Left lung (tissue), 14 donors: Measurements from ENCODE around the gene PAXX. TPM values are rescaled to one million over a fixed set of nuclear protein-coding genes. Genes with fewer than 3 reads are reported as not detected.

Experiments
- ATAC-seq: fragments of 200-7000 bp; cut with Tn5 transposase; one replicate; pipeline ENCODE4 v1.9.1; 2020; ENCODE audit warnings: moderate library complexity
- DNase-seq, 4 donors: peaks; one replicate each; pipeline ENCODE4 v3.0.0-alpha.2; 2013 to 2020
- H3K27ac ChIP-seq, 2 donors: fragments of 200-600 bp; sonication (generic) in 1 of 2; one replicate each; pipeline versions ENCODE4 v1.5.0 to v1.8.0; 2020 to 2021
- H3K27me3 ChIP-seq, 2 donors: fragments of 200-600 bp; sonication (generic) in 1 of 2; one replicate each; pipeline versions ENCODE4 v1.5.0 to v1.8.0; 2020 to 2021
- H3K36me3 ChIP-seq, 2 donors: fragments of 200-600 bp; sonication (generic) in 1 of 2; one replicate each; pipeline versions ENCODE4 v1.5.0 to v1.8.0; 2020 to 2021
- H3K4me1 ChIP-seq, 2 donors: fragments of 200-600 bp; one replicate each; pipeline ENCODE4 v1.8.0; 2021
- H3K4me3 ChIP-seq, 2 donors: fragments of 200-600 bp; sonication (generic) in 1 of 2; one replicate each; pipeline versions ENCODE4 v1.5.0 to v1.8.0; 2020 to 2021; ENCODE audit warnings: mild to moderate bottlenecking in 1 of 2
- H3K9me3 ChIP-seq, 2 donors: fragments of 200-600 bp; sonication (generic) in 1 of 2; one replicate each; pipeline versions ENCODE4 v1.5.0 to v1.8.0; 2020 to 2021
- CTCF ChIP-seq, 2 donors: fragments of 200-600 bp; sonication (generic) in 1 of 2; IDR thresholded peaks; one replicate each; pipeline versions ENCODE4 v1.5.0 to v1.8.0; 2021; ENCODE audit warnings: antibody characterized with exemption in 2 of 2
- intact Hi-C, 2 donors: fragments of 100-400 bp; cut with DNase I; formaldehyde crosslinking; loops; one replicate each; pipeline versions ENCODE4 v1.11.2 to v1.14.2; 2022
- long read RNA-seq, 12 donors: library from polyadenylated mRNA in 2 of 12; unstranded in 2 of 12; transcript quantifications; one replicate each; pipeline ENCODE4 v2.0.0 and lab custom pipeline, GENCODE V29; 2019 to 2026
- polyA plus RNA-seq, 6 donors: library from polyadenylated mRNA; unstranded; fragments of 120-200 nt; gene quantifications; one replicate each; pipeline ENCODE4 v1.2.1, GENCODE V29; 2013; ENCODE audit not compliant: insufficient read length in 6 of 6
- total RNA-seq, 2 donors: library from RNA; stranded (reverse); fragmentation: NEBNext Ultra II Directional; extraction: Animal tissue kit (Norgen Biotek cat#: 25700); gene quantifications; one replicate each; pipeline ENCODE4 v1.2.1, GENCODE V29; 2021
- donor health status: DM: no; HTN: yes; CAD: no.
- donor health status: DM: no; HTN: no; CAD: no.

PAXX gene
- total RNA-seq (10 to 100 TPM; 34.2 to 56.6 TPM), polyA plus RNA-seq (10 to 100 TPM; 28.1 to 47.6 (median 33.7) TPM)
- long read RNA-seq, donor 1, transcript PAXX-201 (7 exons, 812 nt): major isoform, 14 of 33 reads
- long read RNA-seq, donor 1, partial matches to known transcripts: 8 of 33 reads
- long read RNA-seq, donor 1, other reads (novel, unspliced or antisense): 0 of 33 reads
- long read RNA-seq, donor 2, transcript PAXX-201 (7 exons, 812 nt): major isoform, 16 of 34 reads
- long read RNA-seq, donor 2, partial matches to known transcripts: 8 of 34 reads
- long read RNA-seq, donor 2, other reads (novel, unspliced or antisense): 0 of 34 reads
- long read RNA-seq, donor 3, transcript PAXX-201 (7 exons, 812 nt): major isoform, 10 of 24 reads
- long read RNA-seq, donor 3, partial matches to known transcripts: 7 of 24 reads
- long read RNA-seq, donor 3, other reads (novel, unspliced or antisense): 0 of 24 reads
- long read RNA-seq, donor 4, transcript PAXX-208 (5 exons, 1,077 nt): minor isoform, 8 of 73 reads
- long read RNA-seq, donor 4, transcript PAXX-201 (7 exons, 812 nt): major isoform, 28 of 73 reads
- long read RNA-seq, donor 4, partial matches to known transcripts: 15 of 73 reads
- long read RNA-seq, donor 4, other reads (novel, unspliced or antisense): 20 of 73 reads
- long read RNA-seq, donor 5, transcript PAXX-201 (7 exons, 812 nt): major isoform, 23 of 216 reads
- long read RNA-seq, donor 5, transcript PAXX-208 (5 exons, 1,077 nt): minor isoform, 12 of 216 reads
- long read RNA-seq, donor 5, partial matches to known transcripts: 172 of 216 reads
- long read RNA-seq, donor 5, other reads (novel, unspliced or antisense): 7 of 216 reads
- long read RNA-seq, donor 6, transcript PAXX-208 (5 exons, 1,077 nt): minor isoform, 11 of 40 reads
- long read RNA-seq, donor 6, transcript PAXX-201 (7 exons, 812 nt): major isoform, 17 of 40 reads
- long read RNA-seq, donor 6, partial matches to known transcripts: 11 of 40 reads
- long read RNA-seq, donor 6, other reads (novel, unspliced or antisense): 0 of 40 reads
- long read RNA-seq, donor 7, transcript PAXX-208 (5 exons, 1,077 nt): major isoform, 9 of 16 reads
- long read RNA-seq, donor 7, transcript PAXX-201 (7 exons, 812 nt): minor isoform, 5 of 16 reads
- long read RNA-seq, donor 7, partial matches to known transcripts: 0 of 16 reads
- long read RNA-seq, donor 7, other reads (novel, unspliced or antisense): 0 of 16 reads
- long read RNA-seq, donor 8, transcript PAXX-208 (5 exons, 1,077 nt): minor isoform, 13 of 36 reads
- long read RNA-seq, donor 8, transcript PAXX-201 (7 exons, 812 nt): major isoform, 14 of 36 reads
- long read RNA-seq, donor 8, partial matches to known transcripts: 0 of 36 reads
- long read RNA-seq, donor 8, other reads (novel, unspliced or antisense): 5 of 36 reads
- long read RNA-seq, donor 9, partial matches to known transcripts: 0 of 1 reads
- long read RNA-seq, donor 9, other reads (novel, unspliced or antisense): 0 of 1 reads
- long read RNA-seq, donor 10, transcript PAXX-208 (5 exons, 1,077 nt): minor isoform, 13 of 94 reads
- long read RNA-seq, donor 10, transcript PAXX-201 (7 exons, 812 nt): major isoform, 39 of 94 reads
- long read RNA-seq, donor 10, transcript PAXX-207 (6 exons, 958 nt): minor isoform, 6 of 94 reads
- long read RNA-seq, donor 10, partial matches to known transcripts: 15 of 94 reads
- long read RNA-seq, donor 10, other reads (novel, unspliced or antisense): 21 of 94 reads
- long read RNA-seq, donor 11, transcript PAXX-201 (7 exons, 812 nt): minor isoform, 7 of 63 reads
- long read RNA-seq, donor 11, transcript PAXX-208 (5 exons, 1,077 nt): major isoform, 11 of 63 reads
- long read RNA-seq, donor 11, partial matches to known transcripts: 9 of 63 reads
- long read RNA-seq, donor 11, other reads (novel, unspliced or antisense): 31 of 63 reads
- long read RNA-seq, donor 12, transcript PAXX-208 (5 exons, 1,077 nt): major isoform, 11 of 22 reads
- long read RNA-seq, donor 12, transcript PAXX-201 (7 exons, 812 nt): minor isoform, 8 of 22 reads
- long read RNA-seq, donor 12, partial matches to known transcripts: 0 of 22 reads
- long read RNA-seq, donor 12, other reads (novel, unspliced or antisense): 0 of 22 reads

- TF ChIP-seq CTCF (IDR thresholded peaks at IDR 0.05): no peak
- peak; percentile 72 to 99 (median 93) for DNase-seq
- peaks cover 0 to 29% of the 10 kb centered on the region in 2 donors for H3K27me3 ChIP-seq
- H3K4me3 ChIP-seq: peak within 1 kb of the TSS; percentile 70 to 97
- peaks cover 27 to 47% of the 10 kb centered on the region in 2 donors for H3K4me1 ChIP-seq
- peaks cover 0 to 19% of the 10 kb centered on the region in 2 donors for H3K36me3 ChIP-seq
- intact Hi-C loops: no loop called here
- peak within 1 kb of the TSS; percentile 87 to 96 for H3K27ac ChIP-seq
- ATAC-seq: peak; percentile 81
- H3K9me3 ChIP-seq: peaks cover 0 to 3% of the 10 kb centered on the region in 2 donors
Measured at GRCh38 chr9:136991993-136992818, at the start of gene PAXX. PAXX (plus strand) TSS chr9:136992422; CDS start chr9:136992444, 22 bp downstream.

- peak in 2 of 4 donors; percentile 31 to 72 for DNase-seq
- H3K4me3 ChIP-seq: peak overlapping the region in 1 of 2 donors; percentile 98
- no peak overlapping the region for H3K27ac ChIP-seq
- no peak for TF ChIP-seq CTCF (IDR thresholded peaks at IDR 0.05)
- no peaks in the 10 kb centered on the region for H3K27me3 ChIP-seq
- H3K36me3 ChIP-seq: peaks cover 0 to 49% of the 10 kb centered on the region in 2 donors
- ATAC-seq: no peak
- intact Hi-C loops: no loop called here
- H3K4me1 ChIP-seq: peaks cover 2 to 29% of the 10 kb centered on the region in 2 donors
- H3K9me3 ChIP-seq: no peaks in the 10 kb centered on the region
Measured at GRCh38 chr9:136942881-136943230, 49.4 kb upstream of the PAXX start.

GRCh38 chr9:136943291-136944211 lies 48.7 kb upstream of the PAXX start:
- peak; percentile 8 for ATAC-seq
- Histone ChIP-seq H3K27ac (peak overlapping the region; percentile 83 to 90), H3K9me3 (no peaks in the 10 kb centered on the region), H3K27me3 (no peaks in the 10 kb centered on the region), H3K4me3 (peak overlapping the region; percentile 94 to 98), H3K4me1 (peaks cover 5 to 36% of the 10 kb centered on the region in 2 donors), H3K36me3 (peaks cover 0 to 44% of the 10 kb centered on the region in 2 donors)
- intact Hi-C loops: no loop called here
- TF ChIP-seq CTCF (IDR thresholded peaks at IDR 0.05): no peak
- DNase-seq: peak in 3 of 4 donors; percentile 12 to 88 (median 47)
